ENCODE results near the gene SHH.

DNA sequence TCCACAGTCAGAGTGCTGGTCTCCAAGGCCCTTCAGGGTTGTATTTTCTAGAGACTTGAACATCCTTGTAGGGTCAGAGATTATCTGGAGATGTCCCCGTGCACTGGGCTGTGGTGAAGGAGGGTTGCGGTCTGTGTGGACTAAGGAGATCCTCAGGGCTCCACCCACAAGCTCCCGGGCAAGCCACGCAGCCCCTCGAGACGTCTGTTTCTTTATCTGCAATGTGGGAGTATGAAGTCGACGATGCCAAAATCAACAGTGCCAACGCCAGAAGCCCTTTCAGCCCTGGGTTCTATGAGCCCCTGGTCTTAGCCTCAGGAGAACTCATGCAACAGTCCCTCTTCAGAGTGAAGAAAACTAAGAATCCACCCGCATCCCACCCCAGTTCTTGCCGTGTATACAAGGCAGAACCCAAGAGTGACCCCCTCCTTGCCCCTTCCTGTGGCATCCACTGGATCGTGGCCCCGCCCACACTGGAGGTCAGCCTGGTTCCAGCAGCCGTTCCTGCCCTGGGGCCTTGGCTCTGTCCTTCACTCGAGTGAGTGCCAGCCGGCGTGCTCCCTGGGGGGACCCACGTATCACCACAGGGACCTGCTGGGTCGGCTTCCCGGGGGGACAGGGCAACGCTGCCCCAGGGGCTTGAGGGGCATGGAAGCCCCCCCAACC is 6.0 kb upstream of the SHH start:
- TF ChIP-seq, protein P1, sequence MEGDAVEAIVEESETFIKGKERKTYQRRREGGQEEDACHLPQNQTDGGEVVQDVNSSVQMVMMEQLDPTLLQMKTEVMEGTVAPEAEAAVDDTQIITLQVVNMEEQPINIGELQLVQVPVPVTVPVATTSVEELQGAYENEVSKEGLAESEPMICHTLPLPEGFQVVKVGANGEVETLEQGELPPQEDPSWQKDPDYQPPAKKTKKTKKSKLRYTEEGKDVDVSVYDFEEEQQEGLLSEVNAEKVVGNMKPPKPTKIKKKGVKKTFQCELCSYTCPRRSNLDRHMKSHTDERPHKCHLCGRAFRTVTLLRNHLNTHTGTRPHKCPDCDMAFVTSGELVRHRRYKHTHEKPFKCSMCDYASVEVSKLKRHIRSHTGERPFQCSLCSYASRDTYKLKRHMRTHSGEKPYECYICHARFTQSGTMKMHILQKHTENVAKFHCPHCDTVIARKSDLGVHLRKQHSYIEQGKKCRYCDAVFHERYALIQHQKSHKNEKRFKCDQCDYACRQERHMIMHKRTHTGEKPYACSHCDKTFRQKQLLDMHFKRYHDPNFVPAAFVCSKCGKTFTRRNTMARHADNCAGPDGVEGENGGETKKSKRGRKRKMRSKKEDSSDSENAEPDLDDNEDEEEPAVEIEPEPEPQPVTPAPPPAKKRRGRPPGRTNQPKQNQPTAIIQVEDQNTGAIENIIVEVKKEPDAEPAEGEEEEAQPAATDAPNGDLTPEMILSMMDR (IDR thresholded peaks at IDR 0.05) = no peak
- TF ChIP-seq POLR2A (IDR thresholded peaks at IDR 0.05) = no peak
